ENCODE results near the gene USP8.

- TF ChIP-seq CTCF (IDR thresholded peaks at IDR 0.05; ENCODE audit: low read depth, low read length) = no peak
- TF ChIP-seq EZH2phosphoT487 (IDR thresholded peaks at IDR 0.05; ENCODE audit: low read depth) = no peak
Observed at GRCh38 chr15:50458348-50459112, 34.3 kb downstream of the USP8 start.
